GM04504 (cell line): Measurements from ENCODE around the gene CHD9.

Source experiments
- DNase-seq: peaks from one replicate; pipeline ENCODE4 v3.0.0-alpha.2; 2012; ENCODE audit warnings: low read depth

The CHD9 gene

DNA sequence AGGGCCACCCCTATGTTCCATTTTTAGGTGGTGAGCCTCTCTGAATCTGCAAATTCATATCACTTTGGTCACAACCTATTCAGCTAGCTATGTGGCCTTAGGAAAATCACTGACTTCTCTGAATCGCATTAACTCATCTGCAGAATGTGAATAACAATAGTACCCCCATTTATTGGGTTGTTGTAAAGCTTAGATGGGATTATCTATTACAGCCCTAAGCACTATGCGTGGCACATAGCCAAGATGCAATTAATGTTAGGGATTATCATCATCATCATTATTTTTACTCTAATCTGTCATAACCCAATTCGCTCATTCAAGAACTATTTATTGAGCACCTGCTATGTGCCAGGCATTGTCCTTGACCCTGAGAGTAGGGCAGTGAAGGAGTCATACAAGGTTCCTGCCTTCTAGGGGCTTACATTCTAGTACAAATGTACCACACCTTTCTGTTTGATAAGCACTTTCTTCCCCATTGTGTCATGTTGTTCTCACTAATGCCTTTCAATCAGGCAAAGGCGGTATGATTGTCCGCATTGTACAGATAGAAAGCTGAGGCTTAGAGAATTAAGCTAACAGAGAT lies 38.5 kb downstream of the CHD9 start:
- no peak for DNase-seq

DNA sequence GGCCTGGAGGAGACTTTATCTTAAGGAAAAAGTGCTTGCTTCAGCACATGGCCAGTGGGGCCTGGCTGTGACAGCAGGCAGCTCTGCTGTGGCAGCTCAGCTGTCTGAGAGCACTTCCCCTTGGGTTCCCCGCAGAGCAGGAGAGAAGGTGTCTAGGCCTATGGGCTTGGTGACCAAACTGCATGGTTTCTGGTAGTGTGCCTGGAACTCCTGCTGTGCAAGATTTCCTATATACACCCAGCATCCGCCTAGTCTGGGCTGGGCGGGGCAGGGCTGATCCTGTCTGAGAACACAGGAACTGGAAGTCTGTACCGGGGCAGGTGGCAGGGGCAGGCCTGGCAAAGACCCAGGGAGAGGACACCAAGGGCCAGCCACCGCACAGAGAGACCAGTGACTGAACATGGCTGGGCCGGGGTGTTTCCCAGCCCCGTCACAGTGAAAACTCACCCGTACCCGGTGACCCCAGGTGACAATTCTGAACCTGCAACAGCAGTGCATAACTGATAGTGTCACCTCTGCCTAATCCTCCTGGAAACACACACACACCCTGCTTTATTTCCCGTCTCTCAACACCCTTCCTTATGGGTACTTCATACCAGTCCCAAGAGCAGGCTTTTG lies 39.3 kb downstream of the CHD9 start:
- DNase-seq: no peak

DNA sequence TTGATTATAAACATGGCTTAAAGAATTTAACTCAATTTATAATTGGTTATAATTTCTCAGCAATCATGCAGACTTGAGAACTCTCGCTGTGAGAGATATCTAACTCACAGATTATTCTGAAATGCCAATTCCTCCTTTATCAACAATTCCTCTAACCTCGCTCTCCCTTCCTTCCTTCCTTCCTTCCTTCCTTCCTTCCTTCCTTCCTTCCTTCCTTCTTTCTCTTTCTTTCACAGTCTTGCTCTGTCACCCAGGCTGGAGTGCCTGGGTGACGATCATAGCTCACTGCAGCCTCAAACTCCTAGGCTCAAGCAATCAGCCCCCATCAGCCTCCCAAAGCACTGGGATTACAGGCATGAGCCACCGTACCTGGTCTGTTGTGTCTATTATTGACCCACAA lies 42.4 kb downstream of the CHD9 start:
- DNase-seq: no peak

DNA sequence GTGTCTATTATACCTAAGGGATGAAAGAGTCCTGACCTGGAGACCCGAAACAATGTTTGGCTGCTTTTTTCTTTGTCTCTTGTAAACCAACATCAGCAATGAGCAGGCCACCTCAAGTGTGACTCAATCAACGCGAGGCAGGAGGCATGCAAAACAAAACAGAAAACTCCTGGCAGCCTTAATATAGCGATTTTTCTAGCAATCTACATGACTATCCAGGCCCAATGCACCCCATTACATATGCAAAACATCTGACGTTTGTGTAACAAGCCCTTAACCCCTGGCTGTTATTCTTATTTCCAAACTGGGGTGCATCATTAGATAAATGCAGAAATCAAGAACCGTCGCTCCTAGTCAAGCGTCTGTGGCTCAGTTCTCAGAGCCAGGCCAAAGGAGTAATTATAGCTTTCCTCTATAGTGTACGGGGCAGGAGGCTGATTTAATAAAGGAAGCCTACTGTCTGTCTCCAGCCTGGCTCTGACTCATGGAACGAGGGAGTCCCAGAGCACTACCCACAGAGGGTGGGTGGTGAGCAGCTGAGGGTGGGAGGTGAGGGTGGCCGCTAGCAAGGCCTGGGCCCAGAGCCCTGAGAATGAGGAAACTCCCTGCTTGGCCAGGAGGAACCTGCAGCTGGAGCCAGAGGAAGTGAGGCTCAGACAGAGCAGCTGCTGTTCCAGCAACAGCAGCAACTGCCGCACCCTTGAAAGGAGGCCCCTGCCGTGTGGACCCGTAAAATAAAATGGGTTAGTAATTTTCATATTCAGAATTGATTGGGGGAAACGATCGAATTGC lies 43.9 kb downstream of the CHD9 start:
- peak; percentile 81 for DNase-seq

DNA sequence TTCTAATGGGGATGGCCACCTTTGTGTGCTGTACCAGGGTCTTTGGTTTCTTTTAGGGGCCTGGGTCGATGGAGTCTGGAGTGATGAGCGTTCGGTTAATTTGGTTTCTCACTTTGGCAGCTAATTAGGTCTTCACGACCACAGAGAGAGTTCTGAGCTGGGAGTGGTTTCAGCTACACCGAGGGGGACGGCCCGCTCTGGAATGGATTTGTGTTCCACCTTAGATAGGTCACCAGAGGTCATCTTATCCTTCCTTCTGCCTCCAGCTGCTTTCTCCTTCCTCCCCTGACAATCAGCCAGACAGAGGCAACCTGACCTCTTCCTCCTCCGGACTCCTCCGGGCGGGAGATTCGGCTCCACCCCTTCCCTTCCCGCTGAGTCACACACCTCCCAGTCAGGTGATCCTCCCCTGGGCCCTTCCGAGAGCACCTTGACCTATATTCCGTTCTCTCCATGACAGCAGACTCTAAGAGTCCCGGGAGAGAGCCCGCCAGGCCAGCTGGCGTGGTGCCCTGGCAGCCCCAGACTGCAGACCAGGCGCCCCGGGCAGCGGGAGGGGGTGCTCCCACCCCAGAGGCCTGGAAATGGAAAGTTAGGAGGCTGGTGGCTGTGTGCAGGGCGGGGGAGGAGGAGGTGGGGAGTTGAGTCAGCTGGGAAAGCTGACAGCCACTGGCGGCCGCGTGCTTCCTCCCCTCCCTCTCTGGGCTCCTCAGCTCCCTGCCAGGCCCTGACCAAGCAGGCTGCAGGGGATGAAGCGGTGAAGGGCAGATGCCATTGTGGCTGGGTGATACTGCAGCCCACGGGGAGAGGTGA lies 44.7 kb downstream of the CHD9 start:
- peak; percentile 70 for DNase-seq

DNA sequence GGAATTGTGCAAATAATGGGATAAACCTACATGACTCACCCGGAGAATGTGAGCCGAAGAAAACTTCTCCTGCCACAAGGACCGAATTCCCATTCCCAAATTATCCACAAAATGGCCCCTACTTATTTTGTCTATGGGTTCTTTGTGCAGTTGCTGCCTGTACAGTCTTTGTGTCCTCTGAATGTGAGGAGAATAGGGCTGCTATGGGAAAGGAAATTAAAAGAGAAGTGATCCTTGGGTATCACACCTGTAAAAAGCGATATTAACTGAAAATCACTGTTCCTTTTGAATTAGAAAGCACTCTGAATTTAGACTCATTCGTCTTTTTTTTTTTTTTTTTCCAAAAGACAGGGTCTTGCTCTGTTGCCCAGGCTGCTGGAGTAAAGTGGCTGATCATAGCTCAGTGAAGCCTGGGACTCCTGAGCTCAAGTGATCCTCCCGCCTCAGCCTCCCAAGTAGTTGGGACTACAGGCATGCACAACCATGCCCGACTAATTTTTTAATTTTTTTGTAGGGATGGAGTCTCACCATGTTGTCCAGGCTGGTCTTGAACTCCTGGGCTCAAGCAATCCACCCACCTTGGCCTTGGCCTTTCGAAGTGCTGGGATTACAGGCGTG lies 45.4 kb downstream of the CHD9 start:
- DNase-seq: no peak

DNA sequence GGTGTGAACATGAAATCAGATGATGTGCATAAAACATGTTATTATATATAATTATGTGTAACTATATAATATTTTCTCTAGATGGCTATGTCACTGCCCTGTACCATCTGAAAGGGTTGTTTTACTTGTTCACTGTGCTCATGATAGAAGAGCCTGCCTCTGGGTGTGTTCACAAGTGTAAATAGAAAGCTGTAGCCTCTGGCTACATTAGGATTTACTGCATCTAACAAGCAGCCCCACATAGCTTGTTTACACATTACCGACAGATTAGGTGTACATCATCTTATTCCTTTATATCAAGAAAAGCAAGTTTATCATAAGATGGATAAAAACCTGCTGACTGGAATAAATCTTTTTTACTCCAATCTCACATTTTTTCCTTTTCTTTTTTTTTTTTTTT lies 46.1 kb downstream of the CHD9 start:
- DNase-seq: no peak

DNA sequence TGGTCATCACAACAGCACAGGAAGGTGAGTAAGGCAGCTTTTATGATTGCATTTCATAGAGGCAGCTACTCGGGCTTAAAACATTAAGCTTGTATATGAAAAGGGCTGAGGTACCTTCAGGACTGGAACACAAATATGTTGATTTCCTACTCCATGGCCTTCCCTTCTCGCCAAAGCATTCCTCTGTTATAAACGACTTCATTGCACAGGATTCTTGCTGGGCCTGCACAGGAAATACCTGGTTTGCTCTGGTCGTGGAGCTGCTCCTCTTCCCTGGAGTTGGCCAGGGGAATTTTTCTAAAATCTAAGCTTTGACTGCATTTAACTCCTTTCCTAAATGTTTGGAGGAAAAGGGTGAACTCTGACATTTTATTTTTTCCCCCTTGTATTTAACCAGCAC lies 49.0 kb downstream of the CHD9 start:
- DNase-seq: no peak

DNA sequence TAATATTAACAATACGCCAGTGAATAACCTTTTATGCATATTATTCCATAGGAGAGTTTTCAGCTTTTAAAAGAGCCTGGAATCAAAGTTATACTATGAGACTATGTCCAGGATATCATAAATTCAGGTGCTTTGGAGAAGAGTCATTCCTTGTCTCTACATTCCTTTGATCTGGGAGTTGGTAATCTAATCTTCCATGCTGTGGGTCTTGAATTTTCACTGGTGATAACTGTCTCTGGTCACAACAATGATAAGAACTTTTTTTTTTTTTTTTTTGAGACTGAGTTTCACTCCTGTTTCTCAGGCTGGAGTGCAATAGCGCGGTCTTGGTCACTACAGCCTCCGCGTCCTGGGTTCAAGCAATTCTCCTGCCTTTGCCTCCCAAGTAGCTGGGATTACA lies 50.8 kb downstream of the CHD9 start:
- no peak for DNase-seq

DNA sequence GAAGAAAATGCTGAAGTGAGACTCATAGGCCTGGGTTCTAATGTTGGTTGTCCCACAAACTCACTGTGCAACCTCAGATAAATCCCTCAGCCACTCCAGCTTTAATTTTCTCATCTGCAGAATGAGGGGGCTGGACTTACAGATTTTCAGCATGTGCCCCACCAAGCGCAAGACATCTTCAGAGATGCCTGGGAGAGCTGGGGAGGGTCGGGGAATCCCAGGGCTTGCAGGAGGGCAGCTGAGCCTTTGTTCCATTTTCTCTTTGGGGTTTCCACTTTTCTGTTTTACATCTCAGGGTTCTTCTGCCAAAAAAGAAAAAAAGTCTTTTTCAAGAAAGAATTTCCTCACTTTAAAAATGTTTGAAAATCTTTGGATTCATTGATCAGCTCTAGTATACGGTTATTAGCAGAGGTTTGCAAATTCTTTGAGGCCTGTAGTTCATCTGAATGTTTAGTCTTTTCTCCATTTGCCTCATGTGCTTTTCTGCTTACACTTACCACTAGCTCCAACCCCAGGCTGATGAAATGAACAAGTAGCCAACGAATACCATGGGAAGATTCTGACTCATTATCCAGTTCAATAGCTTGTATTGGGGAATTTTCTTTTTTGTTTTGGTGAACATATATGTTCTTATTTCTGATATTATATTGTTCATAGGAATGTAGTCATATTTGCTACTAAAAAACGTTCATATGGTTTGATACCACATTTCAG lies 56.4 kb downstream of the CHD9 start:
- no peak for DNase-seq

DNA sequence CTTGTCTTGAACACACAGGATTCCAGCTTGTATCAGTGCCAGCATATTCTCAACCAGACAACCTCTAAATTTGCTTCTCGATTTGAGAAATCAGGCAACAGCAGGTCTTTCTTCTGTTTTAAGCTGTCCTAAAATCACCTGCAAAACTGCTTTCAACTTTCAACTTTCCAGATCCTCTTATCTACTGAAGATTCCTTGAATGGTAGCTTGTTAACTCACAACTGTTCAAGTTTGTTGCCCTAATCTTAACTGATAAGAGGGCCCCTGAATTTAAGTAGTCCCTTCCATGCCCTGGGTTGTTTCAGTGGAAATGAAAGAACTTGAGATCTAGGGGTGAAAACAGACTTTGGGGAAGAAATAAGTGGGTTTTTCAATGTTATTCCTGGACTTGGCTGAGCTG lies 57.2 kb downstream of the CHD9 start:
- no peak for DNase-seq

DNA sequence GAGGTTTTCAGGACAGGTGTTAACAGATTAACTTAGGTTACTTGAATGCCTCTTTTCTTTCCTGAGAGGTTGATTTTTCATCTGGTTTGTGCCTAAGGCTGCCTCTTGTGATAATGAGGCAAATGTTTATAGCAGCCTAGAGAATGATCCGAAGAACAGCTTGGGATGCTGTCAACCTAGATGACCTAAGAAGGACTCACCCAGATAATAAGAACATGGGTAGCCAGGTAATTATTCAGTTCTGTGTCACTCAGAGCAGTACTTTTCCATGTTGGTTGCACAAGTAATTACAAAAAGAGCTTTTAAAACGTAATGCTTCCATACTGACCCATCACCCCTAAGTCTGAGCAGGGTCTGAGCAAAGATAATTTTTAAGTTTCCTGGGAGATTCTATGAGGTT lies 60.3 kb downstream of the CHD9 start:
- no peak for DNase-seq

DNA sequence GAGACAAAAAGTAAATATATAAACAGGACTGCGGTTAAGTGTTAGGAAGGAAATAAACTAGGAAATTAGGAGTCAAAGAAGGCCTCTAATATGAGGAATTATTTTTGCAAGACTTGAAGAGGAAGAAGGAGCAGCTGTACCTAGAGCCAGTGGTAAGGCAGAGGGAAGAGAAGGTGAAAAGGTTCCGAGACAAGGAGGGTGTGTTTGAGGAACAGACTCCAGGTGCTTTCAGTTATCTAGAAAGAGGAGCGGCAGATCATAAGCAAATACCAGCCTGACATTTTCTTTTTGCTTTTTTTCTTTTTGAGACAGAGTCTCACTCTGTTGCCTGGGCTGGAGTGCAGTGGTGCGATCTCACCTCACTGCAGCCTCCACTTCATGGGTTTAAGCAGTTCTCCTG lies 61.0 kb downstream of the CHD9 start:
- DNase-seq: no peak

DNA sequence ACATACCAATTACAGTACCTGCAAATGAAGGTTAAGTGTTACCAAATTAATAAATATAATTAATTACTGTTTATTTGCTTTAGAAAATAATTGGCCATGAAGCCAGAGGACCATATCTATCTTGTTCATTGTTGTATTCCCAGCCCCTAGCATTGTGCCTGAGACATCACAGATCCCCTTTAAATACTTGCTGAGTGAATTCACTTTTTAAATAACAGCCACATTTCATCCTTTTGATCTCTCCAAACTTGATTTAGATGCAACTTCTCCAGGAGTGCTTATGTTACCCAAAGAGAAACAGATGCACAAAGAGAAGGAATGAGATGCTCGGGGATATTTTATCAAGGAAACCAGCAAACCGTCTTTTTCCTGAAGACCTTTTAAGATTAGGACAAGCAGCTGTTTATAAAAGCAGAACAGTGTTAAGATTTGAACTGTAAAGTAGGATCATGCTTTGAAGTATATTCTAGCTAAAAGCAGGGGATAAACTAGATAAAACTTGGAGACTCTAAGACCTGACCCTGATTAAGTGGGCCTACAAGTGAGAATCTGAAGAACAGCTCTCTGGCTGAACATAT lies 66.3 kb downstream of the CHD9 start:
- DNase-seq: no peak

DNA sequence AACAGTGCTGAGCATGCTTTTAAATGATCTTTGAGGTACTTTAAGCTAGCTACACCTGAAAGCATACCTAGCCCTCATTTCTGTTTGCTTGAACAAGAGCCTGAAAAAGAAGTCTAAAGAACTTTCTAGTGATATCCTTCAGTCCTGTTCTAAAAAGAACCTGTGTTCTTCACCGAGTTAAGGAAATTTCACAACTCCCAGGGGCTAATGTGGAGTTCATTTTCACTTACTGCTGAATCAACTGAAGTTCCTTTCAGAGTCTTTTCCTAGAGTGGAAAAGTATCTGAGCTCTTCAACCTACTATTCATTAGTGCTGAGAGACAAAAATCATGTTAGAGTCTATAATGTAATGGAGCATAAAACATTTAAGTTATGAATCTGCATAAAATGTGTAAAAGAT lies 66.9 kb downstream of the CHD9 start:
- no peak for DNase-seq

DNA sequence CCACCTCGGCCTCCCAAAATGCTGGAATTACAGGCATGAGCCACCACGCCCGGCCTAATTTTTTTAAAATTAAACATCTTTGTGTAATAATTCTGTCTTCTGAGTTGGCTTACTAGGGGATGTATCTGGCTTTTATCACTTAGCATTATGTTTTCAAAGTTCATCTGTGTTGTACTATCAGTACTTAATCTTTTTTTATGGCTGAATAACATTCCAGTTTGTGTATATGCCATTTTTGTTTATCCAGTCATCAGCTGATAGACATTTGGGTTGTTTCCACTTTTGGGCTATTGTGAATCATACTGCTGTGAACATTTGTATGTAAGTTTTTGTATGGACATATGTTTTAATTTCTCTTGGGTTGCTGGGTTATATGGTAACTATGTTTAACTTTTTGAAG lies 69.0 kb downstream of the CHD9 start:
- DNase-seq: peak; percentile 52

DNA sequence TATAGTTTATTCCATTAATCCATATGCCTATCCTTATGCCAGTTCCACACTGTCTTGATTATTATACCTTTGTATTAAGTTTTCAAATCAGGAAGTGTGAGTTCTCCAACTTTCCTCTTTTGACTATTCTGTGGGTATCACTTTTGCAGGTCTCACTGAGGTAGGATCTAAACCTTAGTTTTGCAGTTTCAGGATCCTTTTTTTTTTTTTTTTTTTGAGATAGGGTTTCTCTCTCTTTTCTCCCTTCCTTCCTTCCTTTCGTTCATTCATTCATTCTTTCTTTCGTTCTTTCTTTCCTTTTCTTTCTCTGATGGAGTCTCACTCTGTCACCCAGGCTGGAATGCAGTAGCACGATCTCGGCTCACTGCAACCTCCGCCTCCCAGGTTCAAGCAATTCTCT lies 71.6 kb downstream of the CHD9 start:
- no peak for DNase-seq

DNA sequence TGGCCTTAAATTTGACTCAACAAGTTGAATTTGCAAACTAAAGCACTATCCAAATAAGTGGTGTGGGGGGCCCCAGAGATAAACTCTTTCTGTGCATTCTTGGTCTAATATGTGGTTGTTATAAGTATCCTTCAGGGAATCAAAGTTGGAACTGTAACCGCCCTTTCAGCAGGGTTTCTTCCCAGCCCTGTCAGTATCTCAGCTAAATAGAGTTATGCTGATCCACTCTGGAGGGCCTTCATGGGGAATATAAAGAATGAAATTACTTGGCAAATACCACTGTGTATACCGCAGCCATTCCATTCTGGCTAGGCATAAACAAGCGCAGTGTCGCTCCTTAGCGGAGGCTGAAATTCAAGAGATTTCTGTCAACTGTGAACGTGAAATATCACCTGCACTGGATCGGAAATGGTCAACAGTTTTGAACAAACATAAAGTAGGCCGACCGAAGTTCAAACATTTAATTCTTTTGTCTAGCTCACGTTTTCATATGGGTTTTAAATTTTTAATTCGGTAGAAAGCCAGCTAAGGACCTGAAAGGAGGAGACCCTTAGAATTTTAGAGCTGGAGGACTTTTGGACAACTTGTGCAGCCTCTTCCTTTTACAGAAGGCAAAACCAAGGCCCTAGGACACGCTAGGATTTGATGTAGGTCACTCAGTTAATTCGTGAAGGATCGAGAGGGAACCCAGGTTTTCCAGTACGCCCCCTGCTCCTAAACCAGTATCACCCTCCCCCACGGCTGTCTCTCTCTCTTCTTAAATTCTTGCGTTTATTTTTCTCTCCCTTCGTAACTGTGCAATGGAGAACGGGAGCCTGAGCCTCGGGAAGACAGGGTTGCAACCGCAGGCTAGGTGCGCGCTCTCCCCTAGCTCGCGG lies 74.7 kb downstream of the CHD9 start:
- no peak for DNase-seq

DNA sequence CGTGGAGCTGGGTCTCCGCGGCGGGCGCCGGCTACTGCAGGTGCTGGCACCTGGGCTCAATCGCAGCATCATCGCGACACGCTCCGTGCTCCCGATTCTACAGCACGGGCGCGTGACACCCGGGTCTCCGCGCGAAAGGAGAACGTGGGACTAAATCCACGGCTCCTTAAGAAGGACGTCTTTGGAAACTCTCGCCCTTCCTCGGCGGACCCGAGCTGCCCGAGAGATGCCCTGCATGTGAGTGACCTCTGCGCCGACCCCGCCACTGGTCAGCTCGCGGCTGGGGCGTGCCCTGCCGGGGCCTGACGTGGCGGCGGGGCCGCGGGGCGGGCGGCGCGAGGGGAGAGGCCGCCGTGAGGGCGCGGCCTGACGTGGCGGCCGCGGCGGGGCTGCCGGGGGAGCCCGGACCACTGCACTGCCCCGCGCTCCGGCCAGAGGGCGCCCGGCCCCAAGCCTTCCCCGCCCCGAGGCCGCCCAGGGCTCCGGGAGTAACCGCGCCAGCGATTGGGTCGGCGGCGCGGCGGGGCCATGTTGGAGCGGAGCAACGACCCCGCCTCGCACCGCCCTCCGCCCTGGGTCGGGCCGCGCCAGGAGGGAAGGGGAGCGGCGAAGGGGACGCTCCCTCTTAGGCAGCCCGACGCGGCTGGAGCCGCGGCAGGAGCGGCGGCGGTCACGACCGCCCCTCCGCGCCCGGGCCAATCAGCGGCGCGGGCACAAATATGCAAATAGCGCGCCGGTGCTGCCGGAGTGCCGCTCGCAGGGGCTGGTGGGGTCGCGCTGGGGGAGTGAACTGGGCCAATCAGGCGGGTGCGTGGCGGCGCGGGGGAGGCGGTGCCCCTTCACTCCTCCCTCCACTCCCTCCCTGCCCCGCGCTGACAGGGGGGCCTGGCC lies 75.6 kb downstream of the CHD9 start:
- peak; percentile 94 for DNase-seq
